ENCODE measurements around the gene DYNC1I1.
A peak's percentile ranks its signal among the peaks of the same experiment; 100 is the strongest.

The DYNC1I1 gene

GRCh38 chr7:95772298-95772770 is at the start of gene DYNC1I1:
Gene DYNC1I1 (plus strand): TSS chr7:95772554. CDS start chr7:95804730, 32,176 bp downstream.
- peak; percentile 59 for DNase-seq

GRCh38 chr7:95723583-95724180 is 48.7 kb upstream of the DYNC1I1 start:
- no peak for DNase-seq

GRCh38 chr7:95725205-95725604 is 47.1 kb upstream of the DYNC1I1 start:
- DNase-seq, result no peak

- DNase-seq, result no peak
Measured at GRCh38 chr7:95730493-95731280, 41.7 kb upstream of the DYNC1I1 start.

GRCh38 chr7:95736635-95737034 is 35.7 kb upstream of the DYNC1I1 start:
- no peak for DNase-seq

GRCh38 chr7:95737828-95738505 is 34.4 kb upstream of the DYNC1I1 start:
- DNase-seq, result no peak

GRCh38 chr7:95749044-95749443 is 23.3 kb upstream of the DYNC1I1 start:
- DNase-seq, result no peak

GRCh38 chr7:95749515-95749914 is 22.8 kb upstream of the DYNC1I1 start:
- no peak for DNase-seq

- DNase-seq, result no peak
Measured at GRCh38 chr7:95753440-95753839, 18.9 kb upstream of the DYNC1I1 start.

GRCh38 chr7:95755277-95755934 is 16.9 kb upstream of the DYNC1I1 start:
- no peak for DNase-seq

- no peak for DNase-seq
Measured at GRCh38 chr7:95758187-95758586, 14.2 kb upstream of the DYNC1I1 start.

GRCh38 chr7:95766086-95766485 is 6.3 kb upstream of the DYNC1I1 start:
- no peak for DNase-seq

- DNase-seq, result no peak
Measured at GRCh38 chr7:95766657-95767056, 5.7 kb upstream of the DYNC1I1 start.

GRCh38 chr7:95772771-95773581 is 622 bp downstream of the DYNC1I1 start:
- DNase-seq, result no peak

GRCh38 chr7:95776561-95777185 is 4.3 kb downstream of the DYNC1I1 start:
- no peak for DNase-seq

GRCh38 chr7:95777269-95777668 is 4.9 kb downstream of the DYNC1I1 start:
- no peak for DNase-seq

GRCh38 chr7:95780665-95781064 is 8.3 kb downstream of the DYNC1I1 start:
- no peak for DNase-seq

- DNase-seq, result no peak
Measured at GRCh38 chr7:95781961-95782586, 9.7 kb downstream of the DYNC1I1 start.

GRCh38 chr7:95784796-95785195 is 12.4 kb downstream of the DYNC1I1 start:
- DNase-seq, result no peak

GRCh38 chr7:95788258-95788657 is 15.9 kb downstream of the DYNC1I1 start:
- DNase-seq, result no peak

GRCh38 chr7:95788884-95789283 is 16.5 kb downstream of the DYNC1I1 start:
- DNase-seq, result no peak
